ENCODE results near the gene PCNP. TPM values are rescaled to one million over a fixed set of nuclear protein-coding genes. Genes with fewer than 3 reads are reported as not detected.
"Not testable (repeated sequence)": the region's sequence is repeated elsewhere in the genome, so short reads cannot be mapped to it uniquely, and the experiment has no call there.

Gene PCNP
- polyA plus RNA-seq, 1 donor from 2014 or later = 280 TPM

DNA sequence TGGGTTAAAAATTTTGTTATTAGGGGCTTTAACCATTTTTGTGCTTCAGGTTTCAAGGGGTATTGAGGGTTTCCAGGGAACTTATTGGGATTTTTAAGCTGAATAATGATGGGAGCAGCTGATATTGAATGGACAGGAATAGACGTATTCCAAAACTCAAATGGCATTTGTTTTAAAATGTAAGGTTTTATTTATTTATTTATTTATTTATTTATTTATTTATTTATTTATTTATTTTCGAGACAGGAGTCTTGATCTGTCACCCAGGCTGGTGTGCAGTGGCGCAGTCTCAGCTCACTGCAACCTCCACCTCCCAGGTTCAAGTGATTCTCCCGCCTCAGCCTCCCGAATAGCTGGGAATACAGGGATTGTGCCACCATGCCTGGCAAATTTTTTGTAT lies 38.8 kb upstream of the PCNP start:
- Histone ChIP-seq H3K79me2 (replicated peaks; ENCODE audit: insufficient read depth, low read length) (no peaks in the 10 kb centered on the region), H3F3A (ENCODE audit: insufficient read depth, low read length, poor library complexity, severe bottlenecking) (no peaks in the 10 kb centered on the region), H3K9me3 (ENCODE audit: low read length) (no peaks in the 10 kb centered on the region), H3K27me3 (ENCODE audit: insufficient read depth, low read depth, low read length) (no peaks in the 10 kb centered on the region), H2AFZ (ENCODE audit: low read depth, low read length) (no peak overlapping the region), H3K4me2 (ENCODE audit: low read length) (no peak overlapping the region), H3K4me3 (ENCODE audit: low read length) (no peak overlapping the region), H3K9ac (ENCODE audit: low read length) (no peak overlapping the region), H3K36me3 (ENCODE audit: insufficient read depth, low read length) (no peaks in the 10 kb centered on the region), H3K9me2 (ENCODE audit: insufficient read depth, low read length) (no peaks in the 10 kb centered on the region), H3K27ac (ENCODE audit: low read length) (no peak overlapping the region), H4K20me1 (ENCODE audit: insufficient read depth) (no peaks in the 10 kb centered on the region)
- TF ChIP-seq TAF1 (IDR thresholded peaks at IDR 0.05; ENCODE audit: low read depth) (no peak), EZH2 (IDR thresholded peaks at IDR 0.05; ENCODE audit: borderline replicate concordance, insufficient read depth, low read length, poor library complexity, severe bottlenecking) (no peak), POLR2AphosphoS5 (IDR thresholded peaks at IDR 0.05) (no peak), MXI1 (conservative IDR thresholded peaks at IDR 0.05; ENCODE audit: poor library complexity, severe bottlenecking) (no peak), EP300 (conservative IDR thresholded peaks at IDR 0.05; ENCODE audit: poor library complexity, severe bottlenecking) (no peak), SMC3 (conservative IDR thresholded peaks at IDR 0.05; ENCODE audit: poor library complexity) (no peak), RAD21 (conservative IDR thresholded peaks at IDR 0.05) (no peak)
- TF ChIP-seq, protein P1, sequence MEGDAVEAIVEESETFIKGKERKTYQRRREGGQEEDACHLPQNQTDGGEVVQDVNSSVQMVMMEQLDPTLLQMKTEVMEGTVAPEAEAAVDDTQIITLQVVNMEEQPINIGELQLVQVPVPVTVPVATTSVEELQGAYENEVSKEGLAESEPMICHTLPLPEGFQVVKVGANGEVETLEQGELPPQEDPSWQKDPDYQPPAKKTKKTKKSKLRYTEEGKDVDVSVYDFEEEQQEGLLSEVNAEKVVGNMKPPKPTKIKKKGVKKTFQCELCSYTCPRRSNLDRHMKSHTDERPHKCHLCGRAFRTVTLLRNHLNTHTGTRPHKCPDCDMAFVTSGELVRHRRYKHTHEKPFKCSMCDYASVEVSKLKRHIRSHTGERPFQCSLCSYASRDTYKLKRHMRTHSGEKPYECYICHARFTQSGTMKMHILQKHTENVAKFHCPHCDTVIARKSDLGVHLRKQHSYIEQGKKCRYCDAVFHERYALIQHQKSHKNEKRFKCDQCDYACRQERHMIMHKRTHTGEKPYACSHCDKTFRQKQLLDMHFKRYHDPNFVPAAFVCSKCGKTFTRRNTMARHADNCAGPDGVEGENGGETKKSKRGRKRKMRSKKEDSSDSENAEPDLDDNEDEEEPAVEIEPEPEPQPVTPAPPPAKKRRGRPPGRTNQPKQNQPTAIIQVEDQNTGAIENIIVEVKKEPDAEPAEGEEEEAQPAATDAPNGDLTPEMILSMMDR (IDR thresholded peaks at IDR 0.05; ENCODE audit: poor library complexity, severe bottlenecking) = no peak
- TF ChIP-seq, protein P2, sequence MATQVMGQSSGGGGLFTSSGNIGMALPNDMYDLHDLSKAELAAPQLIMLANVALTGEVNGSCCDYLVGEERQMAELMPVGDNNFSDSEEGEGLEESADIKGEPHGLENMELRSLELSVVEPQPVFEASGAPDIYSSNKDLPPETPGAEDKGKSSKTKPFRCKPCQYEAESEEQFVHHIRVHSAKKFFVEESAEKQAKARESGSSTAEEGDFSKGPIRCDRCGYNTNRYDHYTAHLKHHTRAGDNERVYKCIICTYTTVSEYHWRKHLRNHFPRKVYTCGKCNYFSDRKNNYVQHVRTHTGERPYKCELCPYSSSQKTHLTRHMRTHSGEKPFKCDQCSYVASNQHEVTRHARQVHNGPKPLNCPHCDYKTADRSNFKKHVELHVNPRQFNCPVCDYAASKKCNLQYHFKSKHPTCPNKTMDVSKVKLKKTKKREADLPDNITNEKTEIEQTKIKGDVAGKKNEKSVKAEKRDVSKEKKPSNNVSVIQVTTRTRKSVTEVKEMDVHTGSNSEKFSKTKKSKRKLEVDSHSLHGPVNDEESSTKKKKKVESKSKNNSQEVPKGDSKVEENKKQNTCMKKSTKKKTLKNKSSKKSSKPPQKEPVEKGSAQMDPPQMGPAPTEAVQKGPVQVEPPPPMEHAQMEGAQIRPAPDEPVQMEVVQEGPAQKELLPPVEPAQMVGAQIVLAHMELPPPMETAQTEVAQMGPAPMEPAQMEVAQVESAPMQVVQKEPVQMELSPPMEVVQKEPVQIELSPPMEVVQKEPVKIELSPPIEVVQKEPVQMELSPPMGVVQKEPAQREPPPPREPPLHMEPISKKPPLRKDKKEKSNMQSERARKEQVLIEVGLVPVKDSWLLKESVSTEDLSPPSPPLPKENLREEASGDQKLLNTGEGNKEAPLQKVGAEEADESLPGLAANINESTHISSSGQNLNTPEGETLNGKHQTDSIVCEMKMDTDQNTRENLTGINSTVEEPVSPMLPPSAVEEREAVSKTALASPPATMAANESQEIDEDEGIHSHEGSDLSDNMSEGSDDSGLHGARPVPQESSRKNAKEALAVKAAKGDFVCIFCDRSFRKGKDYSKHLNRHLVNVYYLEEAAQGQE (IDR thresholded peaks at IDR 0.05; ENCODE audit: borderline replicate concordance) = no peak

DNA sequence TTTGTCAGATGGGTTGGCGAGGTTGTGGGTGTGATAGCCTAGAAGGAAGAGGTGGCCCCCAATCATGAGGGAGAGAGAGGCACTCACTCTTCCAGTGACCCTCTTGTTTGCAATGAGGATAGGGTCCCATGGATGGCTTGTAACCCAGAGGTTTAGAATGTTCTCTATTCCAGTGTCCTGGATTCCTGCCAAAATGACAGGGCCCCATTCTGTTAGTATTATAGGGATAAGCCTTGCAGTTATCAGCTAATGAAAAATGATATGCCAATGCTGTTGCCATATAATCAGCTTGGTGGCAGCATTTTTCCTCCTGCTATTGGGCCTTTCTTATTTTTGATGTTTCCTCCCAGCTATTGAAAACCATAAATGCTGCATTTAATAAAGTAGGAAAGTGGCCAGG lies 37.7 kb upstream of the PCNP start:
- TF ChIP-seq MXI1 (conservative IDR thresholded peaks at IDR 0.05; ENCODE audit: poor library complexity, severe bottlenecking) = no peak
- TF ChIP-seq, protein P2 (IDR thresholded peaks at IDR 0.05; ENCODE audit: borderline replicate concordance) = no peak
- TF ChIP-seq RAD21 (conservative IDR thresholded peaks at IDR 0.05) = no peak
- Histone ChIP-seq H4K20me1 (ENCODE audit: insufficient read depth) (no peaks in the 10 kb centered on the region), H3K27ac (ENCODE audit: low read length) (no peak overlapping the region), H3K27me3 (ENCODE audit: insufficient read depth, low read depth, low read length) (no peaks in the 10 kb centered on the region), H3F3A (ENCODE audit: insufficient read depth, low read length, poor library complexity, severe bottlenecking) (no peaks in the 10 kb centered on the region), H3K9me2 (ENCODE audit: insufficient read depth, low read length) (no peaks in the 10 kb centered on the region), H3K36me3 (ENCODE audit: insufficient read depth, low read length) (no peaks in the 10 kb centered on the region), H2AFZ (ENCODE audit: low read depth, low read length) (no peak overlapping the region), H3K9me3 (ENCODE audit: low read length) (no peaks in the 10 kb centered on the region), H3K4me2 (ENCODE audit: low read length) (no peak overlapping the region), H3K9ac (ENCODE audit: low read length) (no peak overlapping the region), H3K4me3 (ENCODE audit: low read length) (no peak overlapping the region), H3K79me2 (replicated peaks; ENCODE audit: insufficient read depth, low read length) (no peaks in the 10 kb centered on the region)

DNA sequence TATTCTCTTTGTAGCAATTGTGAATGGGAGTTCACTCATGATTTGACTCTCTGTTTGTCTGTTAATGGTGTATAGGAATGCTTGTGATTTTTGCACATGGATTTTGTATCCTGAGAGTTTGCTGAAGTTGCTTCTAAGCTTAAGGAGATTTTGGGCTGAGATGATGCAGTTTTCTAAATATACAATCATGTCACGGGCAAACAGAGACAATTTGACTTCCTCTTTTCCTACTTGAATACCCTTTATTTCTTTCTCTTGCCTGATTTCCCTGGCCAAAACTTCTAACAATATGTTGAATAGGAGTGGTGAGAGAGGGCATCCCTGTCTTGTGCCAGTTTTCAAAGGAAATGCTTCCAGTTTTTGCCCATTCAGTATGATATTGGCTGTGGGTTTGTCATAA lies 37.0 kb upstream of the PCNP start:
- not testable (repeated sequence) for H3K4me2 ChIP-seq (ENCODE audit: low read length); H2AFZ ChIP-seq (ENCODE audit: low read depth, low read length); H4K20me1 ChIP-seq (ENCODE audit: insufficient read depth); H3K27me3 ChIP-seq (ENCODE audit: insufficient read depth, low read depth, low read length); H3K27ac ChIP-seq (ENCODE audit: low read length); H3K9ac ChIP-seq (ENCODE audit: low read length); H3K9me3 ChIP-seq (ENCODE audit: low read length); H3K9me2 ChIP-seq (ENCODE audit: insufficient read depth, low read length); H3F3A ChIP-seq (ENCODE audit: insufficient read depth, low read length, poor library complexity, severe bottlenecking); H3K36me3 ChIP-seq (ENCODE audit: insufficient read depth, low read length); H3K79me2 ChIP-seq (replicated peaks; ENCODE audit: insufficient read depth, low read length); H3K4me3 ChIP-seq (ENCODE audit: low read length)
